HFF-Myc (cell line): Measurements from ENCODE around the gene CAMTA1.

ENCODE experiments used
- DNase-seq: peaks from one replicate; pipeline ENCODE4 v3.0.0-alpha.2; 2011; ENCODE audit warnings: low read depth; ENCODE audit errors: extremely low read depth
- H3K4me3 ChIP-seq: replicated peaks from 2 replicates; pipeline ENCODE4 v1.5.1; 2011; ENCODE audit warnings: low read depth, mild to moderate bottlenecking, control low read depth, low read length
- CTCF ChIP-seq: IDR thresholded peaks from 2 replicates; pipeline ENCODE4 v1.5.1; 2012; ENCODE audit warnings: mild to moderate bottlenecking, low read depth, low read length, control low read depth; ENCODE audit errors: missing control alignments

CAMTA1 gene

DNA sequence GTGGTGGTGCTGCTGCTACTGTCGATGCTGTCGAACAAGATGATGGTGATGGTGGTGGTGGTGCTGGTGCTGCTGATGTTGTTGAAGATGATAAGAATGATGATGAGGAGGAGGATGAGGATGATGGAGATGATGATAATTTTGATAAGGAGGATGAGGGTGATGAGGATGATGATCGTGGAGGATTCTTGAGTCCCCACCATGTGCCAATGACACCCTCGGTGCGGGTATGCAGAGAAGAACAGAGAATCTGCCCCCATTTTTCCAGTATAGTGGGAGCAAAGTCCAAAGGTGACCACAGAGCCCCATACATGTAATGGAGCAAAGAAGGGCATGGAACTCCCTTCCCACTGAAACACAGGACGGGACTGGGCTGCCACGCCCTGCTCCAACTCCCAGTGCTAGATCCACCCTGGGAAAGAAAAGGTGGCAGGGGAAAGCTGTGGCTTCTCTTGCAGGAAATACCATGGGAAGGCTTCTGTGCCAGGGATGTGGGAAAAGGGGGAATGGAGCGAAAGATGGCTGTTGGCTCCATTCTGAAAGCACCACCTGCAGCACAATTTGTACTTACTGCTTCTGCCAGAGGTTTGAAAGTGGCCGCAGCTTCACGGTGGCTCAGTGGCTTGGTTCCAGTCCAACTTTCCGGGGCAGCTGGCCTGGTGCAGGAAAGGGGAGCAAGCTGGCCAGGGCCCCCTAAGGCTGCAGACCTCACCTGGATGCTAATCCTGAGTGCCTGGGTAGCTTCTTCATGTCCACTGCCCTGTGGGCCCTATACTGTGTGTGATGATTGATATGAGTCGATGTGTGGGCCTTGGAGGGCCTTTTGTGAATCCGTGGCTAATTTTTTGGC is 598.6 kb downstream of the CAMTA1 start:
- DNase-seq, result no peak

DNA sequence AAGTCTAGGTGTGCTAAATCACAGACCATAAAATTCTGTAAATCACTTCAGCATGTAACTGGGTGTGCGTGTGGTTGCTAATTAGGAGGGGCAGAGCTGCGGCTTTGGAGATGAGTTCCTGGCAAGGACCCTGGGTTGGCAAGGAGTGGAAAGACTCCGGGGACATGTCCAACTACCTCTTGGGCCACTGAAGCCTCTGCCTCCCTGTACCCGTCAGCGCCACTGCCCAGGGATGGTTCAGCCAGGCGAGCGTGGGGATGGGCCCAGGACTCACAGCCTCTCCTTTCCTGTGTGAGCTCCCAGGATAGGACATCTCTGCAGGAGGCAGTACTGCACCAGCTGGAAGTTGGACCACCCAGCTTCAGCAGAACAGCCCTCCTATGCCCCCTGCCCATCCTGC is 599.4 kb downstream of the CAMTA1 start:
- TF ChIP-seq CTCF, result no peak
- H3K4me3 ChIP-seq, result no peak overlapping the region
- no peak for DNase-seq

More for the DNA sequence above, 598.6 kb downstream of the CAMTA1 start:
- H3K4me3 ChIP-seq, result no peak overlapping the region
- no peak for TF ChIP-seq CTCF

GRCh38 chr1:7385471-7386225 is 600.4 kb downstream of the CAMTA1 start:
- H3K4me3 ChIP-seq, result no peak overlapping the region
- no peak for TF ChIP-seq CTCF
- no peak for DNase-seq

DNA sequence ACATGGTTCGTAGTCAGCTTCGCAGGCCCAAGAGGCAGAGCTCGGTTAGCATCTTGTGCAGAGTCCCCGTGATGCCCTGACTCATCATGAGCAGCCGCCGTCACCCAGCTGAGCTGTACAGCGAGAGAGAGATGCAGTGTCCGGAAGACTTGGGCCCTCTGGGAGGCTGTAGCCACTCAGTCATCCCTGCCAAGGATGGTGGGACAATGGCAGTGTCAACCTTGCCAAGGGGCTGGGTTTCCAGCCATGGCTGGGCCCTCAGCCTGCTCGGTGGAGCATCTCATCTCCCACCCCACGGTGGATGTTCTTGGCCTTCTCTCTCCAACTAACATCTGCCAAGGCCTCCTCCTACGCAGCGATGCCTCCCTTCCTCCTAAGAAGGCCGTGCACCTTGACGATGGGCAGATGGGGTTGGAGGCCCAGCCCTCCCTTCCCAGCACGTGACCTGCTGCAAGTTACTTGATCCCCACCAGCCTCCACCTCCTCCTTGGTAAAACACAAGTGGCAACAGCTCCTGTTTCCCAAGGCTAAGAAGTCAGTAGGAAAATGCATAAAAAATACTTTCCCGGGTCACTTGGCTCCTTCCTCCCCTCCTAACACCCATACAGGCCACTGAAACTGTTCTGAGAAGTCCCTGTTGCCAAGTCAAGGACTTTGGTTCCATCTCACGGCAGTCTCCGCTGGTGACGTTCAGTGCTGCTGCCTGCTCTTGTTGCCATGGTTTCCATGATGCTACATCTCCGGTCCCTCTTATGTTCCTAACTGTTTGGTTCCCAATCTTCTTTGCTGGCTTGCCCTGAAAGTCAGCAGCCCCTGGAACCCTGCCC is 601.2 kb downstream of the CAMTA1 start:
- no peak for DNase-seq
- no peak for TF ChIP-seq CTCF
- H3K4me3 ChIP-seq, result no peak overlapping the region

DNA sequence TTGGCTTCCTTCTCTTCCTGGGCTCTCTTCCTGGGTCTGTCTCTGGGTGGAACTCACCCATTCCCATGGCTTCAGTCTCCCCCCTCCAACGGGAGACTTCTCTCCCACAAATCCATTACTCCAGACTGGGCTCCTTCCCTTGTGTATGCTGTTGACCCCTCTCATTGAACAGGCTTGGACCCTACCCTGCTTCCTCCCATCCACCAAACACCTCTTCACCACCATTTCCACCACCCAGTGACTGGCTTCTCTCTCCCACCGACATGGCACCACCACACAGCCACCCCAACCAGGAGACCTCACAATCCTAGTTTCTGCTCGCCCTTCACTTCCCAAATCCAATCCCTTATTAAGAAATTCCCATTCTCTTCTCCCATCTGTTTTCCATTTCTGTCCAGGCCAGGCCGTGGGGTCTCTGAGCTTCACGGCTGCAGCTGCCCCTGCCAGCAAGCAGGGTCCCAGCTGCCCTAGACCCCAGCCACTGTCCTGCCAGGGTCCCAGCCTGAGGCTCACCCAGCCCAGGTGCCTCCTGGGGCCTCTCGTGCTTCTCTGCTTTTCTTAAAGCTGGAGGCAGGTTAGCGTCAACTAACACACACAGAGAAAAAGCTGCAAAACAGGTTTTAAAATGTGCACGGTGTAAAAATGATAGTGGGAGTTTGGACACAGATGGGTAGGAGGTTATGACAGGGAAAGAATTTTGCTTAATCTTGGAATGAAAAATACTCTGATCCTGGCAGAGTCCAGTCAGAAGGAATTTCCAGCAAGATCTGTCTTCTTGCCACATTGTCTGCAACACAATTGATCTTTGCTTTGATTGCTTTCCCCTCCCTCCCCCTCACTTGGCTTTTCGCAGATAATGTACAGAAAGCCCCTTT is 602.0 kb downstream of the CAMTA1 start:
- DNase-seq, result no peak
- no peak for TF ChIP-seq CTCF
- H3K4me3 ChIP-seq, result no peak overlapping the region

DNA sequence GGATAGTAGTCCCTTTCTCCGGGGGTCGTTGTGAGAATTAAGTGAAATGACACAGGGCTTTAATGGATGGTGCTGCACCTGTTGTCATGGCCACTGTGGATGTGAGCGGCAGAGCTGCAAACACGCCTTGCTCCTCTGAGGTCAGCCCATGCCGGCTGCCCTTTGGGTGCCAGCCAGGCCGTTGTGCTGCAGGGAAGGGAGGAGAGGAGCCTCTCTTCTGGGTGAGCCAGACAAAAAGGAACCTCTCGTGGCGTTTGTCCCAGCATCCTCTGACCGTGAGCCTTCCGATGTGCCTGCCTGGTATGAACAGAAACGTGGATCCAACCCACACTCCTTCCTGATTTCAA is 602.9 kb downstream of the CAMTA1 start:
- H3K4me3 ChIP-seq, result no peak overlapping the region
- DNase-seq, result no peak
- no peak for TF ChIP-seq CTCF
